ENCODE data around the gene ARIH1. TPM values are rescaled to one million over a fixed set of nuclear protein-coding genes. Genes with fewer than 3 reads are reported as not detected.

ARIH1 gene
- total and polyA plus RNA-seq, 2 donors (not counting 3 experiments of a cell fraction or from before 2014, with no cell fraction given), result 25.1 to 144 TPM

- Histone ChIP-seq H2AFZ (ENCODE audit: low read depth, low read length) (no peak overlapping the region), H3K27me3 (ENCODE audit: control insufficient read depth in 2 of 2, insufficient read depth in 2 of 2, low read length in 2 of 2) (no peaks in the 10 kb centered on the region), H3K4me3 (replicated peaks in 1 of 3; ENCODE audit: insufficient read depth in 1 of 3, low read depth in 1 of 3, low read length in 3 of 3) (no peak overlapping the region), H3K9me3 (replicated peaks; ENCODE audit: control insufficient read depth, insufficient read depth, low read length) (no peaks in the 10 kb centered on the region), H4K20me1 (replicated peaks; ENCODE audit: control insufficient read depth, extremely low read depth, insufficient read depth, low read length) (peaks cover 35% of the 10 kb centered on the region), H3K9ac (replicated peaks; ENCODE audit: extremely low read depth, insufficient read depth, low read length) (no peak overlapping the region), H3K27ac (ENCODE audit: insufficient read depth, low read depth, low read length) (no peak overlapping the region), H3K4me1 (ENCODE audit: control insufficient read depth, extremely low read depth, insufficient read depth, low read length) (no peaks in the 10 kb centered on the region), H3K4me2 (ENCODE audit: insufficient read depth, low read length) (no peak overlapping the region), H3K79me2 (ENCODE audit: control insufficient read depth, insufficient read depth, low read length) (peaks cover 96% of the 10 kb centered on the region), H3K9me1 (replicated peaks; ENCODE audit: control insufficient read depth, extremely low read depth, insufficient read depth, low read length) (no peaks in the 10 kb centered on the region), H3K36me3 (ENCODE audit: control insufficient read depth in 2 of 2, extremely low read depth in 1 of 2, insufficient read depth in 2 of 2, low read length in 2 of 2) (no peaks in the 10 kb centered on the region)
- FAIRE-seq, result no peak
- dilution Hi-C loops (cut with MboI; ENCODE audit: extremely low pct_ligation_motif_present, low sequenced_read_pairs) (no loop called here), intact Hi-C loops (cut with micrococcal nuclease) (no loop called here)
- POLR2A ChIA-PET, result no interaction called here
- no TSS peak for BruUV-seq (replicated peaks)
- TF ChIP-seq JUN (IDR thresholded peaks at IDR 0.05; ENCODE audit: borderline replicate concordance, insufficient read depth, insufficient read length, low read depth) (no peak), EZH2 (IDR thresholded peaks at IDR 0.05; ENCODE audit: borderline replicate concordance, low read depth, low read length, severe bottlenecking) (no peak), MYC (IDR thresholded peaks at IDR 0.05; ENCODE audit: low read depth, low read length) (no peak), POLR2A (IDR thresholded peaks at IDR 0.05; ENCODE audit: low read depth, low read length) (no peak), GATA2 (IDR thresholded peaks at IDR 0.05; ENCODE audit: insufficient read depth, insufficient read length, low read depth, low read length) (no peak), FOS (IDR thresholded peaks at IDR 0.05; ENCODE audit: borderline replicate concordance, insufficient read depth, low read length) (no peak), POLR2AphosphoS5 (IDR thresholded peaks at IDR 0.05; ENCODE audit: insufficient read depth, low read depth, low read length) (no peak)
- TF ChIP-seq, protein P1, sequence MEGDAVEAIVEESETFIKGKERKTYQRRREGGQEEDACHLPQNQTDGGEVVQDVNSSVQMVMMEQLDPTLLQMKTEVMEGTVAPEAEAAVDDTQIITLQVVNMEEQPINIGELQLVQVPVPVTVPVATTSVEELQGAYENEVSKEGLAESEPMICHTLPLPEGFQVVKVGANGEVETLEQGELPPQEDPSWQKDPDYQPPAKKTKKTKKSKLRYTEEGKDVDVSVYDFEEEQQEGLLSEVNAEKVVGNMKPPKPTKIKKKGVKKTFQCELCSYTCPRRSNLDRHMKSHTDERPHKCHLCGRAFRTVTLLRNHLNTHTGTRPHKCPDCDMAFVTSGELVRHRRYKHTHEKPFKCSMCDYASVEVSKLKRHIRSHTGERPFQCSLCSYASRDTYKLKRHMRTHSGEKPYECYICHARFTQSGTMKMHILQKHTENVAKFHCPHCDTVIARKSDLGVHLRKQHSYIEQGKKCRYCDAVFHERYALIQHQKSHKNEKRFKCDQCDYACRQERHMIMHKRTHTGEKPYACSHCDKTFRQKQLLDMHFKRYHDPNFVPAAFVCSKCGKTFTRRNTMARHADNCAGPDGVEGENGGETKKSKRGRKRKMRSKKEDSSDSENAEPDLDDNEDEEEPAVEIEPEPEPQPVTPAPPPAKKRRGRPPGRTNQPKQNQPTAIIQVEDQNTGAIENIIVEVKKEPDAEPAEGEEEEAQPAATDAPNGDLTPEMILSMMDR (IDR thresholded peaks at IDR 0.05; ENCODE audit: extremely low read depth in 1 of 2, insufficient read depth in 1 of 2, low read depth in 1 of 2, low read length in 2 of 2), result no peak
- TF ChIP-seq, protein P2, sequence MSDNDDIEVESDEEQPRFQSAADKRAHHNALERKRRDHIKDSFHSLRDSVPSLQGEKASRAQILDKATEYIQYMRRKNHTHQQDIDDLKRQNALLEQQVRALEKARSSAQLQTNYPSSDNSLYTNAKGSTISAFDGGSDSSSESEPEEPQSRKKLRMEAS (IDR thresholded peaks at IDR 0.05; ENCODE audit: insufficient read depth, insufficient read length), result no peak
- CTCF ChIA-PET, result no interaction called here
- no peak for DNase-seq (ENCODE audit: low read depth, low spot score)
These were observed 23.3 kb downstream of the ARIH1 start for GRCh38 chr15:72497402-72497801.

Data from endothelial cell of umbilical vein (primary cell).